KMS-11 (cell line): ENCODE data around the gene TFEB.

Source experiments
- H2AFZ ChIP-seq: fragments of 200-600 bp; sonication (generic); 2 replicates; pipeline ENCODE4 v1.6.1; 2016; ENCODE audit warnings: antibody characterized with exemption, mixed run types, low read depth
- H3K27ac ChIP-seq: fragments of 200-600 bp; sonication (generic); 2 replicates; pipeline ENCODE4 v1.6.1; 2016; ENCODE audit warnings: mild to moderate bottlenecking, mixed run types
- H3K27me3 ChIP-seq: fragments of 200-600 bp; sonication (generic); 2 replicates; pipeline ENCODE4 v1.6.1; 2017; ENCODE audit warnings: mild to moderate bottlenecking, low read depth, mixed run types, moderate library complexity; ENCODE audit not compliant: insufficient read depth
- H3K36me3 ChIP-seq: fragments of 200-600 bp; sonication (generic); 2 replicates; pipeline ENCODE4 v1.6.1; 2017; ENCODE audit warnings: mild to moderate bottlenecking, mixed run types; ENCODE audit not compliant: insufficient read depth
- H3K4me1 ChIP-seq: fragments of 200-600 bp; sonication (generic); 2 replicates; pipeline ENCODE4 v1.6.1; 2016; ENCODE audit warnings: mild to moderate bottlenecking, low read depth, mixed run types; ENCODE audit not compliant: poor library complexity, severe bottlenecking
- H3K4me2 ChIP-seq: fragments of 200-600 bp; sonication (generic); 2 replicates; pipeline ENCODE4 v1.7.0; 2016; ENCODE audit warnings: mild to moderate bottlenecking, mixed run types
- H3K4me3 ChIP-seq: fragments of 200-600 bp; sonication (generic); IDR thresholded peaks from 2 replicates; pipeline ENCODE4 v1.6.1; 2017; ENCODE audit warnings: low read depth, low read length, mixed read lengths; ENCODE audit not compliant: insufficient read depth
- H3K79me2 ChIP-seq: fragments of 200-600 bp; sonication (generic); 2 replicates; pipeline ENCODE4 v1.6.1; 2016; ENCODE audit warnings: low read depth, mixed run types; ENCODE audit not compliant: insufficient read depth
- H3K9ac ChIP-seq: fragments of 200-600 bp; sonication (generic); 2 replicates; pipeline ENCODE4 v1.6.1; 2016; ENCODE audit warnings: mild to moderate bottlenecking, mixed run types
- H4K20me1 ChIP-seq: fragments of 200-600 bp; sonication (generic); 2 replicates; pipeline ENCODE4 v1.6.1; 2016; ENCODE audit warnings: mild to moderate bottlenecking, mixed run types; ENCODE audit not compliant: insufficient read depth
- TF ChIP-seq, protein P1 (sequence below): fragments of 200-600 bp; sonication (generic); conservative IDR thresholded peaks from 2 replicates; pipeline ENCODE4 v1.6.1; 2017; ENCODE audit warnings: low read depth, mild to moderate bottlenecking, antibody characterized with exemption, low read length, moderate library complexity, mixed read lengths

TFEB gene

DNA sequence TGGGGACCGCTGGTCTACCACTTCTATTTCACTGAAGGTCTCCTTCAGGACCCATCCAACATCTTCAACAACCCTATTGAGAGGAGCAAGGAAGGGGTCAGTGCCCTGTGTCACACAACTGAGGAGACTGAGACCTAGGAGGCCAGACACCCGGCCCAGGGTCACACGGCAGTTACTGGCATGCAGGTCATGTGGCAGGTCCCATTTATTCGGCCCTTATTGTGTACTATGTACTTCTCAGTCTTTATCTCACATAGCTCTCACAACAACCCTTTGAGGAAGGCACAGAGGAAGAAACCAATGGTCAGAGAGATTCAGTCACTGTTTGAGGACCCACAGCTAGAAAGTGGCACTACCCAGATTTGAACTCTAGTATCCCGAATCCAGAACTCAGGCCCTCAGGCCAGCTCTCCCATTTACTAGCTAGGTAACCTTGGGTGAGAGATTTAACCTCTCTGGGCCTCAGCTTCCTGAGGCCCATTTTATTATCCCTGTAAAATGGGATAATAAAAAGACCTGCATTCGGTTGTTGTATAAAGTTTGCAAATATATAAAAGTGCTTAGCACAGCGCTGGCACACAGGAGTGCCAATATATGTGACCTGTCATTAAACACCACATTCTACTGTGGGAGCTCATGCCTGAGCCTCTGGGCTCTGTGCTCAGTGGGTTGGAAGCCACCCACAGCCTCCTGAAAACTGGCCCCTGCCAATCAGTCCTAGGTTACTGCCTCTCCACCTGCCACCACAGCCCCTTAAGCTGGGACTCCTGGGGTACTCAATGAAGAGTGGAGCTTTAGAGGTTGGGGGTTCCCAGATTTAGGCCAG is 15.8 kb downstream of the TFEB start:
- H3K4me1 ChIP-seq = peaks cover 44% of the 10 kb centered on the region
- no peak overlapping the region for H3K9ac ChIP-seq
- H3K79me2 ChIP-seq = peaks cover 4% of the 10 kb centered on the region; the same call in 1 of the 2 replicates
- H3K4me2 ChIP-seq = no peak overlapping the region
- H3K4me3 ChIP-seq = no peak overlapping the region
- TF ChIP-seq, protein P1, sequence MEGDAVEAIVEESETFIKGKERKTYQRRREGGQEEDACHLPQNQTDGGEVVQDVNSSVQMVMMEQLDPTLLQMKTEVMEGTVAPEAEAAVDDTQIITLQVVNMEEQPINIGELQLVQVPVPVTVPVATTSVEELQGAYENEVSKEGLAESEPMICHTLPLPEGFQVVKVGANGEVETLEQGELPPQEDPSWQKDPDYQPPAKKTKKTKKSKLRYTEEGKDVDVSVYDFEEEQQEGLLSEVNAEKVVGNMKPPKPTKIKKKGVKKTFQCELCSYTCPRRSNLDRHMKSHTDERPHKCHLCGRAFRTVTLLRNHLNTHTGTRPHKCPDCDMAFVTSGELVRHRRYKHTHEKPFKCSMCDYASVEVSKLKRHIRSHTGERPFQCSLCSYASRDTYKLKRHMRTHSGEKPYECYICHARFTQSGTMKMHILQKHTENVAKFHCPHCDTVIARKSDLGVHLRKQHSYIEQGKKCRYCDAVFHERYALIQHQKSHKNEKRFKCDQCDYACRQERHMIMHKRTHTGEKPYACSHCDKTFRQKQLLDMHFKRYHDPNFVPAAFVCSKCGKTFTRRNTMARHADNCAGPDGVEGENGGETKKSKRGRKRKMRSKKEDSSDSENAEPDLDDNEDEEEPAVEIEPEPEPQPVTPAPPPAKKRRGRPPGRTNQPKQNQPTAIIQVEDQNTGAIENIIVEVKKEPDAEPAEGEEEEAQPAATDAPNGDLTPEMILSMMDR = no peak
- H2AFZ ChIP-seq = no peak overlapping the region
- H4K20me1 ChIP-seq = no peaks in the 10 kb centered on the region
- H3K27ac ChIP-seq = no peak overlapping the region
- no peaks in the 10 kb centered on the region for H3K36me3 ChIP-seq
- no peaks in the 10 kb centered on the region for H3K27me3 ChIP-seq

DNA sequence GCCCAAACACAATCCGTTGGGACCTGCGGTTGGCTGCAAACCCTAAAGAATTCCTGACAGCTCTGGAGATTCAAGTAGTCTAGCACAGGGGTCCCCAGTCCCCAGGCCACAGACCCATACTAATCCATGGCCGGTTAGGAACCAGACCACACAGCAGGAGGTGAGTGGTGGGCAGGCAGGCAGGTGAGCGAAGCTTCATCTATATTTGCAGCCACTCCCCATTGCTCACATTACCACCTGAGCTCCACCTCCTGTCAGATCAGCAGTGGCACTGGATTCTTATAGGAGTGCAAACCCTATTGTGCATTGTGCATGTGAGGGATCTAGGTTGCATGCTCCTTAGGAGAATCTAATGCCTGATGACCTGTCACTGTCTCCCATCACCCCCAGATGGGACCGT is 16.6 kb downstream of the TFEB start:
- H2AFZ ChIP-seq = no peak overlapping the region
- no peak overlapping the region for H3K27ac ChIP-seq
- no peaks in the 10 kb centered on the region for H4K20me1 ChIP-seq
- no peak overlapping the region for H3K4me2 ChIP-seq
- H3K36me3 ChIP-seq = no peaks in the 10 kb centered on the region
- TF ChIP-seq, protein P1 = no peak
- H3K9ac ChIP-seq = no peak overlapping the region
- H3K4me3 ChIP-seq = no peak overlapping the region
- peaks cover 4% of the 10 kb centered on the region; the same call in 1 of the 2 replicates for H3K79me2 ChIP-seq
- H3K4me1 ChIP-seq = peaks cover 44% of the 10 kb centered on the region
- no peaks in the 10 kb centered on the region for H3K27me3 ChIP-seq

DNA sequence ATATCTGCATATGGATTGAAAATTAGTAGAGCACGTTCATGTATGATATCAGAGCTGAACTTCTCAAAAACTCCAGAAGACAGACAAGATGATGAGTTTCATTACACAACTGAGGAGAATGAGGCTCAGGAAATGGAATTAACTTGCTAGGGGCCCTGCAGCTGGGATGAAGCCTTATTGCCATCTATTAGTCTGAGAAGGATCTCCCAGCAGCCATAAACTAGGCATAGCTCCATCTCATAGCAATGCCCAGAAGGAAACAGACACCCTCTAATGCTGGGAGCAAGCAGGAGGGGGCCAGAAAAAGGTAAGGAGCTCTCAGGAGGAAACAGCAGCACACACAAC is 18.0 kb downstream of the TFEB start:
- no peaks in the 10 kb centered on the region for H3K27me3 ChIP-seq
- H3K9ac ChIP-seq = peak overlapping the region; percentile 8; the same call in 1 of the 2 replicates
- peak overlapping the region; percentile 21; the same call in 1 of the 2 replicates for H3K27ac ChIP-seq
- H3K4me1 ChIP-seq = peaks cover 44% of the 10 kb centered on the region
- H2AFZ ChIP-seq = no peak overlapping the region
- H4K20me1 ChIP-seq = no peaks in the 10 kb centered on the region
- TF ChIP-seq, protein P1 = no peak
- peaks cover 2% of the 10 kb centered on the region; the same call in 1 of the 2 replicates for H3K79me2 ChIP-seq
- no peak overlapping the region for H3K4me3 ChIP-seq
- peak overlapping the region; percentile 74 for H3K4me2 ChIP-seq
- H3K36me3 ChIP-seq = no peaks in the 10 kb centered on the region

DNA sequence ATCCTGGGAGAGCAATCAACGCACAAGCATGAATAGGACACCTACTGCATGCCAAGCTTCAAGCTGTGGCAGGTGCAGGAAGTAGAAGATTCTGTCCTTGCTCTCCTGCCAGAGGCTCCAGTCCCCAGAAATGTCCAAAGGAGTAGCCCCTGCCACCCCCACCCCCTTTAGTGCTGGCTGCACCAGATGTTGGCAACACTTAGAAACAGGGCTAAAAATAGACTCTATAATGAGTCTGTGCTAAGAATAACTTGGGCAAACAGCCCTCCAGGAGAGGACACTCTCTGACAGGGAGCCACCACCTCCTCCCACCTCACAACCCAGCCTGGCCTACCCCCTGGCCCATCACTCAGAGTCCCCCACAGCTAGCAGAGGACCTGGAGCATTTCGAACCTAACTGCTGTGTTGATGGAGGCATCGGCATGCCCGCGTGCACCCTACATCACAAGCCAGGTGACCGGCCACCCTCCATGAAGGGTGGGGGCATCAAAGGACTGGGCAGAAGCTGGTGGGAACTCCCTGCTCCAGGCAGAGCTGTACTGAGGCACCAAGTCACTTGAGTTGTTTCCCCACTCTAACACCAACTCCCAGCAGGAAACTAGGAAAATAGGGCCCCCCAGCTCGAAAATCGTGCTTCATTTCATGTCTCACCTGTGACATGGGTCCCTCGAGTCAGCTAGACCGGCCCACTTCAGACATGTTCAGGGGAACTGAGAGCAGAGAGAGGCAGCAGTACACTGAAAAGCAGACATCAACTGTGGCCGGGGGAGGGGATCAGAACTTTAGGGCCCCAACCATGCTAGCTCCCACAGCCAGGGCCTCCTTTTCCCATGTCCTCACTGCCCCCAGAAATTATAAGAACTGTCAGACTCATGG is 18.7 kb downstream of the TFEB start:
- Histone ChIP-seq H3K79me2 (no peaks in the 10 kb centered on the region; the same call in 1 of the 2 replicates), H4K20me1 (no peaks in the 10 kb centered on the region)

More for the DNA sequence above, 18.7 kb downstream of the TFEB start:
- Histone ChIP-seq H3K36me3 (no peaks in the 10 kb centered on the region), H2AFZ (no peak overlapping the region), H3K4me3 (no peak overlapping the region), H3K9ac (peak overlapping the region; percentile 8; the same call in 1 of the 2 replicates), H3K4me1 (peaks cover 40% of the 10 kb centered on the region), H3K27me3 (no peaks in the 10 kb centered on the region), H3K4me2 (peak overlapping the region; percentile 74), H3K27ac (peak overlapping the region; percentile 21; the same call in 1 of the 2 replicates)
- TF ChIP-seq, protein P1 = no peak
